Uterus (tissue), 2 donors: ENCODE data around the gene TRIOBP.

Experiments used
- CTCF ChIP-seq, 4 experiments: fragments of 200-600 bp in 2 of 4; fragments of 450-650 bp in 2 of 4; sonication (generic) in 2 of 4; IDR thresholded peaks; one replicate each; pipeline ENCODE4 v1.5.1; 2016 to 2019; ENCODE audit warnings: antibody characterized with exemption in 4 of 4, mild to moderate bottlenecking in 2 of 4, moderate library complexity in 1 of 4
- POLR2A ChIP-seq, 2 donors: fragments of 450-650 bp; IDR thresholded peaks; one replicate each; pipeline ENCODE4 v1.6.1; 2016; ENCODE audit warnings: antibody characterized with exemption in 2 of 2, mild to moderate bottlenecking in 1 of 2, moderate library complexity in 1 of 2

DNA sequence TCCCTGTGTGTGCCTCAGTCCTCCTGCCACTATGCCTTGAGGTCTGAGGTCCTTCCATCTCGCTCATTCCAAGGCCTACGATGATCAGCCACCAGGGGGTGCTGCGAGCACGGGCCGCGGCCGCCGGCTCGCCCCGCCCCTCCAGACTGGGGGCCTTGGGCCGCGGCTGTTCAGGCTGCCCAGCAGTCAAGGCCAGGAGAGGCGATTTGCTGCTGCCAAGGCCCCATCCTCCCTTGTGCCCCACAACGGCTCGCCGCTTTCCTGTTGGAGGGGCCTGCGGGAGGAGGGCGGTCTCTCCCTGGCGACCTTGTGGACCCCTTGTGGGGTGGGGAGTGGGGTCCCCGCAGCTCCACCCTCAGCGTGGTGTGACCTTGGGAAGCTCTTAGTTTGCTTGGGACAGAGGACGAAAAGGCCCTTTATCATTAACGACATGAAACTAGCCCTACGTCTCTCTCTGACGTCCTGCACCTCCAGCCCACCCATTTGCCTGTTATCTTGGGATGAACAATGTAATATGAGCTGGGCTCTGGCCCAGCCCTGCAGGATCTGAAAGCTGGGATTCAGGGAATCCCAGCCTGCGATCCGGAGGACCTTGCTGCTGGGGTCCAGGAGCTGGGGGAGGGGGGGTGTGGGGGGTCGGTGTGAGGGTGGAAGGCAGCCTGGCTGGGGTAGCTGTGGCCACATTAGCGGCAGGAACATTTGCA is 121.0 kb downstream of the TRIOBP start:
- peak in 1 of 2 donors; percentile 26 for TF ChIP-seq POLR2A (IDR thresholded peaks at IDR 0.05)
- peak; percentile 98 to 99 (median 98) for TF ChIP-seq CTCF (IDR thresholded peaks at IDR 0.05)
